Gastrocnemius medialis (tissue), 4 donors: ENCODE results near the gene IL1RAP.

Source experiments
- POLR2A ChIP-seq, 2 donors: fragments of 450-650 bp; IDR thresholded peaks; one replicate each; pipeline ENCODE4 v1.6.1; 2017; ENCODE audit warnings: antibody characterized with exemption in 2 of 2, mild to moderate bottlenecking in 2 of 2, moderate library complexity in 2 of 2
- TF ChIP-seq, protein P1 (sequence below), 5 experiments: fragments of 450-650 bp in 3 of 5; fragments of 200-600 bp in 2 of 5; sonication (generic) in 2 of 5; IDR thresholded peaks in 4 of 5; conservative IDR thresholded peaks in 1 of 5; 1 replicate in 4 of 5; 2 replicates in 1 of 5; pipeline ENCODE4 v1.5.1; 2016 to 2019; ENCODE audit warnings: antibody characterized with exemption in 5 of 5, mild to moderate bottlenecking in 3 of 5, moderate library complexity in 3 of 5

GRCh38 chr3:190586631-190587011 is 72.7 kb downstream of the IL1RAP start:
- TF ChIP-seq, protein P1, sequence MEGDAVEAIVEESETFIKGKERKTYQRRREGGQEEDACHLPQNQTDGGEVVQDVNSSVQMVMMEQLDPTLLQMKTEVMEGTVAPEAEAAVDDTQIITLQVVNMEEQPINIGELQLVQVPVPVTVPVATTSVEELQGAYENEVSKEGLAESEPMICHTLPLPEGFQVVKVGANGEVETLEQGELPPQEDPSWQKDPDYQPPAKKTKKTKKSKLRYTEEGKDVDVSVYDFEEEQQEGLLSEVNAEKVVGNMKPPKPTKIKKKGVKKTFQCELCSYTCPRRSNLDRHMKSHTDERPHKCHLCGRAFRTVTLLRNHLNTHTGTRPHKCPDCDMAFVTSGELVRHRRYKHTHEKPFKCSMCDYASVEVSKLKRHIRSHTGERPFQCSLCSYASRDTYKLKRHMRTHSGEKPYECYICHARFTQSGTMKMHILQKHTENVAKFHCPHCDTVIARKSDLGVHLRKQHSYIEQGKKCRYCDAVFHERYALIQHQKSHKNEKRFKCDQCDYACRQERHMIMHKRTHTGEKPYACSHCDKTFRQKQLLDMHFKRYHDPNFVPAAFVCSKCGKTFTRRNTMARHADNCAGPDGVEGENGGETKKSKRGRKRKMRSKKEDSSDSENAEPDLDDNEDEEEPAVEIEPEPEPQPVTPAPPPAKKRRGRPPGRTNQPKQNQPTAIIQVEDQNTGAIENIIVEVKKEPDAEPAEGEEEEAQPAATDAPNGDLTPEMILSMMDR (IDR thresholded peaks at IDR 0.05 in 4 of 5, conservative IDR thresholded peaks at IDR 0.05 in 1 of 5): no peak
- no peak for TF ChIP-seq POLR2A (IDR thresholded peaks at IDR 0.05)
